GM21529 (cell line): ENCODE results near the gene GOLGA7B.

ENCODE experiments used
- ATAC-seq: cut with Tn5 transposase; IDR thresholded peaks from one replicate; pipeline ENCODE4 v1.9.1; 2021; ENCODE audit not compliant: unreplicated experiment

Gene GOLGA7B

DNA sequence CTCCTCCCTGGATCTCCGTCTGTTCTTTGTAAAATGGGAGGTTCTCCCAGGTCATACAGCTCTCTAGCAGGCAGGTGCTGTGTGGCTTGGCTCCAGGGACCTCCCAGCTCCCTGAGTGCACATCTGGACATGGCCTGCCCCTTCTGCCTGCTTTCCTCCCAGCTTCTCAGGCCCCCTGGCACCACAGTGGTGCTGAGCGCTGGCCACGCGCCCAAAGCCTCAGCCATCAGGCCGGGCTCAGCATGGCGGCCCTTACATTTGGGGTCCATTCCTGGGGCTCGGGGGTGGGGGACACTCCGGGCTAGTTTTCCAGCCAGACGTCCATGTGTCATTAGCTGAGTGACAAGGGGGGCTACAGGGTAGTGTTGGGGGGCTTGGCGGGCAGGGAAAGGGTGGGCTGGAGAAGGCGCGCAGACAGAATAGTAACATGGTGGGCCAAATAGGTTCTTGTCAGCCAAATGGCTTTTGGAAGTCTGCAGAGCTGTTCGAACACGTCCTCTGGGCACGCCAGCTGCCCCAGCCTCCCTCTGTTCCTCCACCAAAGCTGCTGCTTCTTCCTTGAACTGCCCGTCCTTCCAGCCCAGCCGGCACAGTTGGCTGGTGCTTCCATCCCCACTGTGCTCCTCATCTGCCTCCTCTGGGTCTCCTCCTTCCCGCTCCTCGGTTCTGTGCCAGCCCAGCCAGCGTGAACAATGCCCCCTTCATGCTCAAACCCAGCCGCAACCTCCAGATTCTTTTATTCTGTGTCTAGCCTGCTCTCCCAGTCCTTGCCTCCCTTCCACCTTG is 65.9 kb downstream of the GOLGA7B start:
- no peak for ATAC-seq

DNA sequence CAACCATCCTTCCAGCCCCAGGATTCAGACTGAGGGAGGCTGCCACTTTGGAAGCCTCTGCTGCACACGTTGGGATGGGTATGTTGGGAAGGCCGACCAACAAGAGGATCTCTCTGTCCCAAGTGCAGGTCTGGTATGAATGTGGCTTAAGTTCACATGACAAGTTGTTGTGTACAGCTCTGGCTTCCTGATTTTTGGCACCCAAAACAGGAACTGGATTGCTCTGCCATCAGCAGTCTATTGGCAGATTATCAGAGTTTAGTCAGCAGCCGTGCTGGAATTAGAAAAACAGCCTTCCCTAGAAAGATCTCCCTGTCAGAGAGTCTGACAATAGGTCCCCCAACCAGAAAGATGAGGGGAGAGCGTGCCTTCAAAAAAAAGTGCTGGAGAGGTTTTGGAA is 66.9 kb downstream of the GOLGA7B start:
- ATAC-seq = no peak

DNA sequence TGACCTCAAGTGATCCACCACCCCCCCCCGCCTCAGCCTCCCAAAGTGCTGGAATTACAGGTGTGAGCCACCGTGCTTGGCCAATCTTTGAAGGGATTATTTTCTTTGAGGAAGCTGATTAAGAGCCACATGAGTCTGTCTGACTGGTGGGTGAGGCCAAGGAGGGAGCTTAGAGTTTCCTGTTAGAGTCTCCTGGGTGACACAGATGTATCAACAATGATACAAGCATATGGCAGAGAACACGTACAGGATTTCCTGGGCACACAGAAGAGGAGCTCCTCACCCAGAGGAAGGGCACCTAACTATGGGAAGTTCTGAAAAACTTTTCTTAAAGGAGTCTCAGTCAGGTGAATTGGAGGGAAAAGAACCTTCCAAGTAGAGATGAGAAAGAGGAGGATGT is 69.4 kb downstream of the GOLGA7B start:
- no peak for ATAC-seq

DNA sequence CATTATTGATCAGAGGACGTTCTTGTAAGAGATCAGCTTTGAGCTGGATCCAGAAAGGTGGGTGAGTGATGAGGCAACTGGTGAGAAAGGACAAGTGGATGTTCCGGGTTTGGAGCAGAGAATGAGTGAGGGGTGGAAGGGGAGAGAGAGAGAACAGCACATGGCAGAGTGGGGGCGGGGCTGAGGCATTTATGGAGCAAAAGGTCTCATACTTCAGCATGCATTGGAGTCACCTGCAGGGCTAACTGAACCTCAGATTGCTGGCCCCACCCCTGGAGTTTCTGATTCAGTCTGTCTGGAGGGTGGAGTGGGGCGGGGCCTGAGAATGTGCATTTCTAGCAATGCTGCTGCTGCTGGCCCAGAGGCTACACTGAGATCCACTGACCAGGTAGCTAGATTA is 71.2 kb downstream of the GOLGA7B start:
- no peak for ATAC-seq
